ENCODE data around the gene LRP2. TPM values are rescaled to one million over a fixed set of nuclear protein-coding genes. Genes with fewer than 3 reads are reported as not detected.

The LRP2 gene
- total and polyA plus RNA-seq, 8 donors: under 0.01 to 0.92 (median 0.28) TPM; not detected in 3

DNA sequence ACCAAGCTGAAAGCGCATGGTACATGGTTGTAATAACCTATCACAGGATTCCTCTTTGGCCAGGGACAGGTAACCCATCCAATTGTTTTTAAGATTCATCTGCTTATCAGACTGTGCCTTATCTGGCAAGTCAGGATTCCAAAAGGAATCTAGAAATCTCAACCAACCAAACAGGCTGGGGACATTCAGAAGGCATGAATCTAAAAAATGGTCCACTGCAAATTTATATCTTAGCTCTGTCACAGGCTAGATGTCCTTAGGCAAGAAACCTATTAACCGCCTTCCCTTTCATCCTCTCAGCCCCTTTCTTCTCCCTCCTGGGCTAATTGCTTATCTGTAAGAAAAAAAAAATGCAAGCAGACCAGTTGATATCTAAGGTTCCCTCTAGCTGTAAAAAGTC is 4.3 kb downstream of the LRP2 start:
- H3K27me3 ChIP-seq: peaks cover 0 to 50% (median 26%) of the 10 kb centered on the region in 3 donors
- intact Hi-C loops (cut with DNase I; ENCODE audit: low total_unique reads): no loop called here
- no peaks in the 10 kb centered on the region for H3K9me3 ChIP-seq
- H3K27ac ChIP-seq: no peak overlapping the region
- 74 to 81% (median 78%) methylated on average over 2 of the region's 2 CpGs for WGBS, 5 donors
- no peak for TF ChIP-seq POLR2AphosphoS5 (IDR thresholded peaks at IDR 0.05)
- TF ChIP-seq POLR2A (IDR thresholded peaks at IDR 0.05): no peak
- TF ChIP-seq, protein P1, sequence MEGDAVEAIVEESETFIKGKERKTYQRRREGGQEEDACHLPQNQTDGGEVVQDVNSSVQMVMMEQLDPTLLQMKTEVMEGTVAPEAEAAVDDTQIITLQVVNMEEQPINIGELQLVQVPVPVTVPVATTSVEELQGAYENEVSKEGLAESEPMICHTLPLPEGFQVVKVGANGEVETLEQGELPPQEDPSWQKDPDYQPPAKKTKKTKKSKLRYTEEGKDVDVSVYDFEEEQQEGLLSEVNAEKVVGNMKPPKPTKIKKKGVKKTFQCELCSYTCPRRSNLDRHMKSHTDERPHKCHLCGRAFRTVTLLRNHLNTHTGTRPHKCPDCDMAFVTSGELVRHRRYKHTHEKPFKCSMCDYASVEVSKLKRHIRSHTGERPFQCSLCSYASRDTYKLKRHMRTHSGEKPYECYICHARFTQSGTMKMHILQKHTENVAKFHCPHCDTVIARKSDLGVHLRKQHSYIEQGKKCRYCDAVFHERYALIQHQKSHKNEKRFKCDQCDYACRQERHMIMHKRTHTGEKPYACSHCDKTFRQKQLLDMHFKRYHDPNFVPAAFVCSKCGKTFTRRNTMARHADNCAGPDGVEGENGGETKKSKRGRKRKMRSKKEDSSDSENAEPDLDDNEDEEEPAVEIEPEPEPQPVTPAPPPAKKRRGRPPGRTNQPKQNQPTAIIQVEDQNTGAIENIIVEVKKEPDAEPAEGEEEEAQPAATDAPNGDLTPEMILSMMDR (IDR thresholded peaks at IDR 0.05): no peak
- no peak for TF ChIP-seq EP300 (IDR thresholded peaks at IDR 0.05)
- no peak overlapping the region for H3K4me3 ChIP-seq
- H3K36me3 ChIP-seq: no peaks in the 10 kb centered on the region
- DNase-seq: no peak
- peaks cover 16 to 24% (median 22%) of the 10 kb centered on the region in 4 donors for H3K4me1 ChIP-seq

DNA sequence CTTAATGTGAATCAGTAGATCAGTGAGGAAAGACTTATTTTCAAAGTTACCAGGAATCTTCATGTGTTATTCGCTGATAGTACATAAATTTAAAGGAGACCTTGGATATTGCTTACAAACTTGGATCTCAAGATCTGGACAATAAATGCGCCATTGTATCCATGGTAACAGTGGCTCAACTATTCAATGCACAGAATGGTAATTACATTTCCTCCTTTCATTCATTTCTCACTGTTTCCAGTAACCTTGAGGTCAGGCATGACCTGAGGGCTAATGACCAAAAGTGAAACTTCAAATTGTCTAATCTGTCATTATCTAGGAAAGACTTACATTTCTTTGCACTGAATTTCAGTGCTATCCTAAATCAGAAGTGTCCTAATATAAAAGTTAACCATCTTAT is 8.1 kb downstream of the LRP2 start:
- peaks cover 0 to 12% (median 0%) of the 10 kb centered on the region in 3 donors for H3K27me3 ChIP-seq
- intact Hi-C loops (cut with DNase I; ENCODE audit: low total_unique reads): no loop called here
- WGBS, 5 donors: 79 to 89% (median 86%) methylated on average over 2 of the region's 2 CpGs

DNA sequence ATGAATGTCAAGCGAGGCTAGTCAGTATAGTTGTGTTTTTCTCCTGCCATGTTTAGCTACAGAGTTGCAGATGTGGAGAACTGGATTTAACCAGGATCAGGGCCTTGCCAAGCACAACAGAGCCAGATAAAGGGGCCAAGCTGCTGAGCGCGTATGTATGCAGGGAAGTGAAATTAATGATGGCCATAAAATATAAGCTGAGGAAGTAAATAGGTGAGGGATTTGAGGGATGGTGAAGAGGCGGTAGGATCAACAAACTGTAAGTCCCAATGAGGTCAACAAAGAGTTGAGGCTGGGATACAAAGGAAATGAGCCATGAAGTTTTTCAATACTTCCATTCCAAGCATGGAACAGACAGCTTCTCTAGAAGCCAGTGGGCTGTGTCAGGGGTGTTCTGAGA is 10.6 kb downstream of the LRP2 start:
- DNase-seq: no peak
- intact Hi-C loops (cut with DNase I; ENCODE audit: low total_unique reads): no loop called here
- no peak overlapping the region for H3K4me3 ChIP-seq
- H3K4me1 ChIP-seq: no peaks in the 10 kb centered on the region
- no peaks in the 10 kb centered on the region for H3K36me3 ChIP-seq
- 86 to 96% (median 96%) methylated on average over 4 of the region's 4 CpGs for WGBS, 5 donors
- no peak overlapping the region for H3K27ac ChIP-seq
- TF ChIP-seq EP300 (IDR thresholded peaks at IDR 0.05) (no peak), POLR2AphosphoS5 (IDR thresholded peaks at IDR 0.05) (no peak), POLR2A (IDR thresholded peaks at IDR 0.05) (no peak)
- TF ChIP-seq, protein P1 (IDR thresholded peaks at IDR 0.05): no peak
- no peaks in the 10 kb centered on the region for H3K27me3 ChIP-seq
- no peaks in the 10 kb centered on the region for H3K9me3 ChIP-seq

More for the DNA sequence above, 8.1 kb downstream of the LRP2 start:
- Histone ChIP-seq H3K4me3 (no peak overlapping the region), H3K4me1 (no peaks in the 10 kb centered on the region), H3K27ac (no peak overlapping the region), H3K36me3 (no peaks in the 10 kb centered on the region), H3K9me3 (no peaks in the 10 kb centered on the region)
- no peak for DNase-seq
- TF ChIP-seq POLR2AphosphoS5 (IDR thresholded peaks at IDR 0.05) (no peak), POLR2A (IDR thresholded peaks at IDR 0.05) (no peak), EP300 (IDR thresholded peaks at IDR 0.05) (no peak)
- TF ChIP-seq, protein P1 (IDR thresholded peaks at IDR 0.05): no peak

DNA sequence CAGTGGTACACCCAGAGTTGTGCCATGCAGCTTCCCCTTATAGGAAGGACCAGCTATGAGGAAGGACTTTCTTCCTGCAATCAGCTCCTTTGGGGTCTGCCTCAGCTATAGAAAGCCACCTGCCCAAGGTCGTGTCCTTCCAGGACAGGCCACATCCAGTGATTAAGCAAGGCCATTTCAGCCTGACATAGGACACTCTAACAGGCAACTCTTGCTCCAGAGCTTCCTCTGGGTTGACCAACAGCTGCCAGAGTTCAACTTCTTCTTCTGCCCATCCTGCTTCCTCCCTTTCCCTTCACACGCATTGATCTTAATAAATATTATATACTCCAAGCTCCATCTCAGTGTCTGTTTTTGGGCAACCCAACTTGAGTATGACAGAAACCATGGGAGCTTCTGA is 12.8 kb downstream of the LRP2 start:
- H3K4me1 ChIP-seq: no peaks in the 10 kb centered on the region
- DNase-seq: no peak
- no peak overlapping the region for H3K4me3 ChIP-seq
- TF ChIP-seq POLR2A (IDR thresholded peaks at IDR 0.05) (no peak), EP300 (IDR thresholded peaks at IDR 0.05) (no peak)
- 64 to 95% (median 84%) methylated on average over 2 of the region's 2 CpGs for WGBS, 5 donors
- no peak overlapping the region for H3K27ac ChIP-seq
- intact Hi-C loops (cut with DNase I; ENCODE audit: low total_unique reads): no loop called here
- H3K27me3 ChIP-seq: no peaks in the 10 kb centered on the region
- no peaks in the 10 kb centered on the region for H3K9me3 ChIP-seq
- no peaks in the 10 kb centered on the region for H3K36me3 ChIP-seq

DNA sequence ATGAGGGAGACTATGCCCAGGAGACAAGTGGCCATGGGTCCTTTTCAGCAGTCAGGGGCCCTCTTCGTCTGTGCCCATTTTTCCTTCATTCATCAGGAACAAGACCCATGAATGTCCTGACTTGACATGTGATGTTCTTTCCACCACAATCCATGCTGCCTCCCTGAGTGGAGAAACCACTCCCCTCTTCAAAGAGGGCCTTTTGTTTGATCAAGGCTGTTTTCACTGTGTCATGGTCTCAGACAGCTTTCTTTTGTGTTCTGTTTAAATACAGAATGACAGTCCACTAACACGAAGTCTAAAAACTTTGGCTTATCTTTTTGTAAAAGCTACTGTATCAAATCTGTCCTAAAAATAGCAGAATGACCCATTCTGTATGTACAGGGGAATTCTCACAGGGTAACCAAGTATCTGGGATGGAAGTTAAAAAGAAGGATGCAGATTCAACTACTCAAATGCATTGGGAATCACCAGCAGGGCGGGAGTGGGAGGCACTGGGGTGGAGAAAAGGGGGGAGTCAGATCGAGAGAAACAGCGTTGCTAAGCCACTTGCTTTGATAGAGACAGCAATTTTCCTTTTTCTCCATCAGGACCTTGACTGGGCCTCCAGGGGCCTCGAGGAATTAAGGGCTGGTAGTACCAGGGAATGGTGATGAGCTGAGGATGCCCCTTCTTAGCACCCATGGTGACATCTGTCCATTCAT is 13.9 kb downstream of the LRP2 start:
- H3K4me3 ChIP-seq: no peak overlapping the region
- TF ChIP-seq, protein P1 (IDR thresholded peaks at IDR 0.05): no peak
- TF ChIP-seq POLR2AphosphoS5 (IDR thresholded peaks at IDR 0.05): no peak
- TF ChIP-seq POLR2A (IDR thresholded peaks at IDR 0.05): no peak
- TF ChIP-seq EP300 (IDR thresholded peaks at IDR 0.05): no peak
- H3K9me3 ChIP-seq: no peaks in the 10 kb centered on the region
- H3K27me3 ChIP-seq: no peaks in the 10 kb centered on the region
- intact Hi-C loops (cut with DNase I; ENCODE audit: low total_unique reads): no loop called here
- 59 to 67% (median 61%) methylated on average over 6 of the region's 6 CpGs for WGBS, 5 donors
- H3K36me3 ChIP-seq: no peaks in the 10 kb centered on the region
- H3K27ac ChIP-seq: no peak overlapping the region
- no peak for DNase-seq
- no peaks in the 10 kb centered on the region for H3K4me1 ChIP-seq

All from stomach (tissue), 9 donors.